GM18951 (cell line): ENCODE results near the gene RHBDD1.

ENCODE experiments used
- POLR2A ChIP-seq: IDR thresholded peaks from 4 replicates; pipeline ENCODE4 v1.6.1; 2011; ENCODE audit warnings: mild to moderate bottlenecking; ENCODE audit not compliant: insufficient read length, insufficient read depth; ENCODE audit errors: extremely low read depth
- in situ Hi-C: fragments of 300-500 bp; cut with MboI; formaldehyde crosslinking; loops from one replicate; pipeline ENCODE4 v1.12.0; 2022; ENCODE audit warnings: low sequenced_read_pairs, mixed read lengths, inconsistent platforms; ENCODE audit not compliant: unreplicated experiment

Gene RHBDD1

GRCh38 chr2:226869371-226869770 lies 33.5 kb downstream of the RHBDD1 start:
- TF ChIP-seq POLR2A: no peak
- in situ Hi-C loops: no loop called here

GRCh38 chr2:226873051-226873620 lies 37.3 kb downstream of the RHBDD1 start:
- in situ Hi-C loops: no loop called here
- no peak for TF ChIP-seq POLR2A

- in situ Hi-C loops: no loop called here
- no peak for TF ChIP-seq POLR2A
Observed at GRCh38 chr2:226873826-226874225, 38.0 kb downstream of the RHBDD1 start.

- in situ Hi-C loops: no loop called here
- no peak for TF ChIP-seq POLR2A
Observed at GRCh38 chr2:226874749-226875148, 38.9 kb downstream of the RHBDD1 start.

GRCh38 chr2:226875438-226876225 lies 39.8 kb downstream of the RHBDD1 start:
- in situ Hi-C loops: no loop called here
- no peak for TF ChIP-seq POLR2A

GRCh38 chr2:226877491-226877890 lies 41.6 kb downstream of the RHBDD1 start:
- no peak for TF ChIP-seq POLR2A

GRCh38 chr2:226881287-226881686 lies 45.4 kb downstream of the RHBDD1 start:
- in situ Hi-C loops: no loop called here
- no peak for TF ChIP-seq POLR2A

More at GRCh38 chr2:226877491-226877890, 41.6 kb downstream of the RHBDD1 start:
- in situ Hi-C loops: no loop called here

- in situ Hi-C loops: no loop called here
- TF ChIP-seq POLR2A: no peak
Observed at GRCh38 chr2:226882606-226883005, 46.8 kb downstream of the RHBDD1 start.

- no peak for TF ChIP-seq POLR2A
- in situ Hi-C loops: no loop called here
Observed at GRCh38 chr2:226883296-226883795, 47.5 kb downstream of the RHBDD1 start.

- TF ChIP-seq POLR2A: no peak
- in situ Hi-C loops: no loop called here
Observed at GRCh38 chr2:226884166-226884565, 48.3 kb downstream of the RHBDD1 start.

GRCh38 chr2:226885769-226886435 lies 50.0 kb downstream of the RHBDD1 start:
- in situ Hi-C loops: no loop called here
- no peak for TF ChIP-seq POLR2A

GRCh38 chr2:226887940-226888339 lies 52.1 kb downstream of the RHBDD1 start:
- in situ Hi-C loops: no loop called here
- TF ChIP-seq POLR2A: no peak

- no peak for TF ChIP-seq POLR2A
- in situ Hi-C loops: no loop called here
Observed at GRCh38 chr2:226888378-226888965, 52.6 kb downstream of the RHBDD1 start.

GRCh38 chr2:226888971-226889370 lies 53.1 kb downstream of the RHBDD1 start:
- TF ChIP-seq POLR2A: no peak
- in situ Hi-C loops: no loop called here

- in situ Hi-C loops: no loop called here
Observed at GRCh38 chr2:226890286-226890685, 54.4 kb downstream of the RHBDD1 start.

More at GRCh38 chr2:226890286-226890685, 54.4 kb downstream of the RHBDD1 start:
- no peak for TF ChIP-seq POLR2A
